ENCODE measurements around the gene RSRP1. TPM values are rescaled to one million over a fixed set of nuclear protein-coding genes. Genes with fewer than 3 reads are reported as not detected.

Gene RSRP1
- total and polyA plus RNA-seq, 2 experiments from 2014 or later, result 153 to 160 TPM

- WGBS (ENCODE audit: low lambda C conversion rate, missing lambda C conversion rate), result over 99% methylated on average over 4 of the region's 4 CpGs
- H2AFZ ChIP-seq, result no peak overlapping the region
- DNase-seq (ENCODE audit: low spot score), result no peak
- H4K20me1 ChIP-seq (ENCODE audit: insufficient read depth, poor library complexity, severe bottlenecking), result no peaks in the 10 kb centered on the region
- H3K4me1 ChIP-seq (ENCODE audit: insufficient read depth), result no peaks in the 10 kb centered on the region
- H3K4me3 ChIP-seq, result no peak overlapping the region
- H3K27me3 ChIP-seq, result no peaks in the 10 kb centered on the region
- no peaks in the 10 kb centered on the region for H3K9me3 ChIP-seq (ENCODE audit: low read depth)
- H3K9me2 ChIP-seq (replicated peaks; ENCODE audit: insufficient read depth), result no peaks in the 10 kb centered on the region
- no peak overlapping the region for H3K4me2 ChIP-seq
- no peaks in the 10 kb centered on the region for H3K36me3 ChIP-seq (replicated peaks; ENCODE audit: insufficient read depth, low read depth)
- TF ChIP-seq, protein P1, sequence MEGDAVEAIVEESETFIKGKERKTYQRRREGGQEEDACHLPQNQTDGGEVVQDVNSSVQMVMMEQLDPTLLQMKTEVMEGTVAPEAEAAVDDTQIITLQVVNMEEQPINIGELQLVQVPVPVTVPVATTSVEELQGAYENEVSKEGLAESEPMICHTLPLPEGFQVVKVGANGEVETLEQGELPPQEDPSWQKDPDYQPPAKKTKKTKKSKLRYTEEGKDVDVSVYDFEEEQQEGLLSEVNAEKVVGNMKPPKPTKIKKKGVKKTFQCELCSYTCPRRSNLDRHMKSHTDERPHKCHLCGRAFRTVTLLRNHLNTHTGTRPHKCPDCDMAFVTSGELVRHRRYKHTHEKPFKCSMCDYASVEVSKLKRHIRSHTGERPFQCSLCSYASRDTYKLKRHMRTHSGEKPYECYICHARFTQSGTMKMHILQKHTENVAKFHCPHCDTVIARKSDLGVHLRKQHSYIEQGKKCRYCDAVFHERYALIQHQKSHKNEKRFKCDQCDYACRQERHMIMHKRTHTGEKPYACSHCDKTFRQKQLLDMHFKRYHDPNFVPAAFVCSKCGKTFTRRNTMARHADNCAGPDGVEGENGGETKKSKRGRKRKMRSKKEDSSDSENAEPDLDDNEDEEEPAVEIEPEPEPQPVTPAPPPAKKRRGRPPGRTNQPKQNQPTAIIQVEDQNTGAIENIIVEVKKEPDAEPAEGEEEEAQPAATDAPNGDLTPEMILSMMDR (IDR thresholded peaks at IDR 0.05; ENCODE audit: poor library complexity), result no peak
- TF ChIP-seq EZH2 (IDR thresholded peaks at IDR 0.05; ENCODE audit: borderline replicate concordance) (no peak), EZH2phosphoT487 (IDR thresholded peaks at IDR 0.05; ENCODE audit: low read depth, severe bottlenecking, unreplicated experiment) (no peak)
- H3K79me2 ChIP-seq, result no peaks in the 10 kb centered on the region
- H3K27ac ChIP-seq, result no peak overlapping the region
These were observed 37.7 kb downstream of the RSRP1 start for GRCh38 chr1:25209516-25209915.

DNA sequence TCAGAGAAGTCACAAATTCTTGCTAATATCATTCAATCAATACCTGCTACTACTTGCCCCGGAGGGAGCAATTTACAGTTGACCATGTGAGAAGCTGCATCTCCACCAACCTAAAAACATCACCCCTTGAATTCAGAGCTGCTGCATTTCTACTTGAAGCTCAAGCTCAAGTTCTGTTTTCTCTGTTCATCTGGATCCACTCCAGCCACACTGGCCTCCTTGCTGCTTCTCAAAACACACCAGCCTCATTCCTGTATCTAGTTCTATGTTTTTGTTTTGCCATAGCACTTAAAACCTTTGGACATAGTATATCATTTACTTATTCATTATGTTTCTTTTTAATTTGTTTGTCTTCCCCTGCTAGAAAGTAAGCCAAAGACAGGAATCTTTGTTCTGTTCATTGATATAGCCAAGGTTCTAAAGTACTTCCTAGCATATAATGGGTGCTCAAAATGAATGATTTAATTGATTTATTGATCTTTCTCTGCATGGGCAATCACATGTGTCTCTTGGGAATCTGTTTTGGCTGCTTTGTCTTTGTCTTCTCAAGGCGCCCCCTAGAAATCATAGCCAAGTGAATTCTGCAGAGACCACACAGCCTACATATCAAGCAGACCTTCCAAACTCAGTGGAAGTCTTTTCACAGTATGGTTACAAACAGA, 38.6 kb downstream of the RSRP1 start:
- no peak overlapping the region for H3K4me3 ChIP-seq
- no peaks in the 10 kb centered on the region for H3K36me3 ChIP-seq (replicated peaks; ENCODE audit: insufficient read depth, low read depth)
- H3K79me2 ChIP-seq, result no peaks in the 10 kb centered on the region
- no peaks in the 10 kb centered on the region for H3K4me1 ChIP-seq (ENCODE audit: insufficient read depth)
- 71% methylated on average over 2 of the region's 2 CpGs for WGBS (ENCODE audit: low lambda C conversion rate, missing lambda C conversion rate)
- no peak for DNase-seq (ENCODE audit: low spot score)
- no peaks in the 10 kb centered on the region for H3K9me3 ChIP-seq (ENCODE audit: low read depth)
- no peak overlapping the region for H2AFZ ChIP-seq
- H4K20me1 ChIP-seq (ENCODE audit: insufficient read depth, poor library complexity, severe bottlenecking), result no peaks in the 10 kb centered on the region
- H3K9me2 ChIP-seq (replicated peaks; ENCODE audit: insufficient read depth), result no peaks in the 10 kb centered on the region
- H3K4me2 ChIP-seq, result no peak overlapping the region
- no peaks in the 10 kb centered on the region for H3K27me3 ChIP-seq
- TF ChIP-seq EZH2 (IDR thresholded peaks at IDR 0.05; ENCODE audit: borderline replicate concordance) (no peak), EZH2phosphoT487 (IDR thresholded peaks at IDR 0.05; ENCODE audit: low read depth, severe bottlenecking, unreplicated experiment) (no peak)
- TF ChIP-seq, protein P1 (IDR thresholded peaks at IDR 0.05; ENCODE audit: poor library complexity), result no peak
- H3K27ac ChIP-seq, result no peak overlapping the region

- 73% methylated on average over 1 of the region's 1 CpG for WGBS (ENCODE audit: low lambda C conversion rate, missing lambda C conversion rate)
- H3K4me1 ChIP-seq (ENCODE audit: insufficient read depth), result no peaks in the 10 kb centered on the region
- no peaks in the 10 kb centered on the region for H3K9me3 ChIP-seq (ENCODE audit: low read depth)
- H3K4me2 ChIP-seq, result no peak overlapping the region
- H3K79me2 ChIP-seq, result no peaks in the 10 kb centered on the region
- H4K20me1 ChIP-seq (ENCODE audit: insufficient read depth, poor library complexity, severe bottlenecking), result no peaks in the 10 kb centered on the region
- DNase-seq (ENCODE audit: low spot score), result no peak
- H2AFZ ChIP-seq, result no peak overlapping the region
- TF ChIP-seq EZH2 (IDR thresholded peaks at IDR 0.05; ENCODE audit: borderline replicate concordance) (no peak), EZH2phosphoT487 (IDR thresholded peaks at IDR 0.05; ENCODE audit: low read depth, severe bottlenecking, unreplicated experiment) (no peak)
- TF ChIP-seq, protein P1 (IDR thresholded peaks at IDR 0.05; ENCODE audit: poor library complexity), result no peak
- H3K27me3 ChIP-seq, result no peaks in the 10 kb centered on the region
- no peak overlapping the region for H3K27ac ChIP-seq
- no peaks in the 10 kb centered on the region for H3K9me2 ChIP-seq (replicated peaks; ENCODE audit: insufficient read depth)
- no peak overlapping the region for H3K4me3 ChIP-seq
- H3K36me3 ChIP-seq (replicated peaks; ENCODE audit: insufficient read depth, low read depth), result no peaks in the 10 kb centered on the region
These were observed 39.2 kb downstream of the RSRP1 start for GRCh38 chr1:25208092-25208491.

All from hepatocyte (in vitro differentiated cells).